GOT3 (cell line): ENCODE measurements around the gene KDM4B.

ENCODE experiments used
- DNase-seq: peaks from one replicate; lab custom pipeline; 2025; ENCODE audit warnings: mixed read lengths; lab: John Stamatoyannopoulos, UW

Gene KDM4B

DNA sequence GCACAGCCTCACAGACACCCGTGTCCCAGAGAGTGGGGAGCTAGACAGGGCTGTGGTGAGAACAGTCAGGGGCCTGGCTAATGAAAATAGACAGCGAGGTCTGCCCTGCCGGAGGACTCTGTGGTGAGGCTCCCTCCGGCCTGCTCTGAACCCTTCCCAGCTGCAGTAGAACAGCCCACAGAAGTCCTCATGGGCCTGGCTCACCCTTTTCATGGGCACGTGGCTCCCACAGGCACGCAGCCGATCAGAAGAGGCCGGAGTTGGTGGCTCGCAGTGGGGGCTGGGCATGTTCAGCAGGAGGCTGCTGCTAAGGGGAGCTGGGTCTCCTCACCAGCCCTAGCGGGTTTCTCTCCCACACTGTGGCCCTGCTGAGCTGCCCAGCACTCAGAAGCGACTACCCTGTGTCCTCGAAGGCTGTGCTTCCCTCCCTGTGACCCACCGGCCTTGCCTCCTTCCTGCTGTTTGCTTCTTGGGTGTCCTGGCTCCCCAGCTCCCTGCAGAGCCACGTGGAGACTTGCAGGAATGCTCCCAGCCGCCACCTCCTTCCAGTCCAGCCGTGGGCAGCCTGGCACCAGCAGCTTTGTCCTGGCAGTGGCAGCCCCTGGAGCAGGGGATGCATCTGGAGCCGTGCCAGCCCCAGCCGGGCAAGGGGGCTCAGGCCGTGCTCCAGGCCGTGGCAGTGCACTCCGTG lies 138.7 kb downstream of the KDM4B start:
- DNase-seq: no peak

GRCh38 chr19:5108123-5108596 lies 139.2 kb downstream of the KDM4B start:
- no peak for DNase-seq

GRCh38 chr19:5108866-5109265 lies 140.0 kb downstream of the KDM4B start:
- no peak for DNase-seq

DNA sequence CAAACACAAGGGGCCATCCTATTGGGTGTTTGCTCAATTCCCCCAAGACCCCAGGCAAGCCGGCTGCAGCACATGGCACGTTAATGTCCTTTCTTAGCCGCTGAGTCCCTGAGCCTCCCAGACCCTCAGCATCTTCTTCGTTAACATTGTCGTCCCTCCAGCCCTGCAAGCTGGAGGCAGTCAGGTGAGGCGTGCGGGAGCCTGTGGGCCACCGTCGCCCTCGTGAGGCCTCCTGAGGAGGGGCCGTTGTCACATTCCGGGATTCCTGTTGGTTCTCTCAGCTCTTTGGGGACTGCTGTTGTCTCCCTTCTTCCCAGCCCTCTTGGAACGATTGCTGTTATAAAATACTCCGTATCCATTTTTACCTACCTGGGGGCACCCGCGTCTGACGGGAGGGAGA lies 140.6 kb downstream of the KDM4B start:
- no peak for DNase-seq

DNA sequence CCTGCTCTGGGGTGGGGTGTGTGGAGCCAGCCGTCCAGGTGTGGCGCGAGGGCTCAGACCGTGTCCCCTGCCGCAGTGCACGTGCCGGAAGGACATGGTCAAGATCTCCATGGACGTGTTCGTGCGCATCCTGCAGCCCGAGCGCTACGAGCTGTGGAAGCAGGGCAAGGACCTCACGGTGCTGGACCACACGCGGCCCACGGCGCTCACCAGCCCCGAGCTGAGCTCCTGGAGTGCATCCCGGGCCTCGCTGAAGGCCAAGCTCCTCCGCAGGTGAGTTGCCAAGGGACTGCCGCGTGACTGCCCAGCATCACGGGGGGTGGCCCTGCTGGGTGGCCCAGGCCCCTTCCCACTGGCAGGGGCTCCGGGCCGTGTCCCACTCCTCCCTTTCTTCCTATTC lies 141.6 kb downstream of the KDM4B start:
- no peak for DNase-seq

DNA sequence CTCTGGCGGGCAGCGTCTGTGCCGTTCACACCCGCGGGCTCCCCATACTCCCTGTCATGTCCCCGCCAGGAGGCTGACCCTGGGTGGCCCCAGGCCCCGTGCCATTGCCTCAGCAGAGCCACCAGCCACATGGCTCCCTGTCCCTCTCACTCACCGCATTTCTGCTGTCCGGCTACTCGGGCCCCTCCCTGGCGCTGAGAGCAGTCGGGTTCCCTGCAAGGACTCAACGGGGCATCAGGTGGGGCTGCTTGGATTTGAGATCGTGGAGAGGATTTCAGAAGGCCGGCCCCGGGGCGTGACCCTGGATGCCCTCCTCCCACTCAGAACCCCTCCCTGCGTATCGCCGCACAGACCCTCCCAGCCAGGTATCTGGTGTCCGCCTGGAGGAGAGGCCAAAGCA lies 142.1 kb downstream of the KDM4B start:
- no peak for DNase-seq

- DNase-seq: no peak
Measured at GRCh38 chr19:5112175-5112574, 143.3 kb downstream of the KDM4B start.

DNA sequence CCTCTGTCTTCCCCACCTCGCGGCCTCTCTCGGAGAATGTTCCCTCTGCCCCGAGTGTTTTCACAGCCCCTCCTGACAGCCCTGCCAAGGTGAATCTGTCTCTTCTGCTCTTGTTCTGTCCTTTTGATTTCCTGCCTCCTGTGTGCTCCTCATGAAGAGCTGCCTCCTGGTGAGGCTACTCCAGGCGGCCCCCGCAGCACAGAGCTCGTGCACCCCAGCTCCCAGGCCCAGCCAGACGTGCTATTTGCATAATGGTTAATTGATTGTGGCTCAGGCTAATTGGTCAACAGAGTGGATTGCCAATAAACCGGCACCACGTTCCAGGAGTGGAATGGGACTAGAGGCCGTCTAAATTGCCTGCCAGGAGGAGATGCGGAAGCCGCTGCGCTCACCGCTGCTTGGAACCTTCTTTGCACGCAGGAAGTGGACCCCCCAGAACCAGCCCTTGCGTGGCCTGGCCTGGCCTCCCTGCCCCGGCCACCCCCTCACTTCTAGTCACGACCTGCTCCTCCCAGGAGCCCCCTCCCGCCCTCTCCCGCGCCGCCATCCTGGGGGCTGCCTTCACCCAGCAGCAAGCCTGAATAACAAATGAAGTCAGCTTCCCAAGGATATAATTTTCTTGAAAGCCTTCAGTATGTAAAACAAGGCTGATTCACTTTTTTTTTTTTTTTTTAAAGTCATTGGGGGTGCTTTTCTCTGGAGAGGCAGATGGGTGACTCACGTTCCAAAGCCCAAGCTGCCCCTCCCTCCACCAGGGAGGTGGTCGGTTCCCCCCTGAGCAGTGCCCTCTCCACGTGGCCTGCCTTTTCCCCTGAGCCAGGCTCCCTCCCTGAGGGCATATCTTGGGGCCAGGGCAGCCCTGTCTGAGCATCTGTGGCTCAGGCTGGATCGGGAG lies 144.0 kb downstream of the KDM4B start:
- no peak for DNase-seq

- no peak for DNase-seq
Measured at GRCh38 chr19:5113633-5114586, 145.0 kb downstream of the KDM4B start.

- no peak for DNase-seq
Measured at GRCh38 chr19:5114727-5115126, 145.8 kb downstream of the KDM4B start.

- no peak for DNase-seq
Measured at GRCh38 chr19:5115351-5115750, 146.4 kb downstream of the KDM4B start.

GRCh38 chr19:5115771-5116202 lies 146.9 kb downstream of the KDM4B start:
- no peak for DNase-seq

GRCh38 chr19:5116292-5116691 lies 147.4 kb downstream of the KDM4B start:
- no peak for DNase-seq

DNA sequence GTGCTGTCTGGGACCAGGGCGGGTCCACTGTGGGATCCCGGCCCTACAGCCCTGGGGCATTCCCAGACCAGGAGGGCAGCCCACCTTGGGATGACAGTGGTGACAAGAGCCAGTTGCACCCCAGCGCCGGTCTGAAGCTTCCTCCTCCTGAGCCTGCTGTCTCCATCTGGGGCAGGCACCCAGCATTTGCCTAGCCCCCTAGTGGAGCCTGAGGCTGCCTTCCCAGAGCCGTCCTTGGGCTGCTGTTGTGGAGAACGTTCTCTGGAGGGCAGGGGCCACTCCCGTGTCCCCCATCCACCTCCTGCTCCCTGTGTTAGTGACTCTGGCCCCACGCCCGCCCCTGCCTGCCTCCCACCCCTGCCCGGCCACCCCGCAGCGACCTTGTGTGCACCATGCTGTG lies 148.5 kb downstream of the KDM4B start:
- DNase-seq: no peak

DNA sequence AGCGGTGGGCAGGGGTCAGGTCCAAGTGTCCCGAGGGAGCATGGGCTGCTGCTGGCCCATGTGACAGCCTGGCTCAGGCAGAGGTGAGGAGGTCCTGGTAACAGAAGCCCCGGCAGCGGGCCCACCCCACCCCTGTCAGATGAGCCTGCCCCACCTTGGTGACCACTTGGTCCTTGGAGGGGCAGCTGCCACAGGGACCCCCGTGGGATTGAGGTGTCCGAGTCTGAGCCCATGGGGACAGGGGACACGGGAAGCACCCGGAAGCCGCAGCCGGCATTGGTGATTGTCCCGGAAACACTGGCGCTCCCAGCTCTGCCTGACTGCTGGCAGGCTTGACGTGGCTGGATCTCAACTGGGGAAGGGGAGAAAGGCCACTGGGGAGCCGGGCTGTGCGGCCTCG lies 149.1 kb downstream of the KDM4B start:
- no peak for DNase-seq

GRCh38 chr19:5119297-5119998 lies 150.5 kb downstream of the KDM4B start:
- no peak for DNase-seq

DNA sequence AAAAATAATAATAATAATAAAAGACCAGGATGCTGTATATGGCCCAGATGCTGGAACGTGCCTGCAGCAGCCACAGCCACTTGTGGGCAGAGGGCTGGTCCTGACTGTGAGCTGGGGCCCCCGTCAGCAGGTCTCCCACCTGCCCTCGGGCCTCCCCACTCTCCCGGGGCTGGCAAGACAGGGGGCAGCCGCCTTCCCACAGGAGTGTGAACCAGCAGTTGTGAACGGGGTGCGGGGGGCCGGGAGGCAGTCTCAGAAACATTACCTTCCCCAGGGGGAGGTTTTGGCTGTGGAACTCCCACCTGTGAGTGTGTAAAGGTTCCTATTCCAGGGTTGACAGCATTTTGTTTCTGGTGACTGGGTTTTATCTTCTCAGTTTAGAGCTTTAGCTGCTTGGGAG lies 151.4 kb downstream of the KDM4B start:
- no peak for DNase-seq

DNA sequence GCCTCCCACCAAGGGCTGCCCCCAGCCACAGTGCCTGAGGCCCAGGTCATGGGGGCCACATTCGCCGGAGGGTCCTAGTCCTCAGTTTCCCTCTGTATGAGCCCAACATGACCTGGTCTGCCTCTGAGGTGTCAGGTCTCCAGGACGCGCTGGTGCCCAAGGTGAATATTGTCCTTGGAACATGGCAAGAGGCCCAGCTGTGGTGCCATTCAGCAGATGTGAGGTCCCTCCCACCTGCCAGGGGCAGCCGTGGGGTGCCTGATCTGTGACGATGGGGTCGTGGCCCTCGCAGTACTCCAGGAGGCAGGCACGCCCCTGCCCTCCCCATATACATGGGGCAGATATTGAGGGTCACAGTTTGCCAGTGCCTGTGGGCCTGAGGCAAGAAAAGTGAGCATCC lies 151.9 kb downstream of the KDM4B start:
- DNase-seq: no peak

DNA sequence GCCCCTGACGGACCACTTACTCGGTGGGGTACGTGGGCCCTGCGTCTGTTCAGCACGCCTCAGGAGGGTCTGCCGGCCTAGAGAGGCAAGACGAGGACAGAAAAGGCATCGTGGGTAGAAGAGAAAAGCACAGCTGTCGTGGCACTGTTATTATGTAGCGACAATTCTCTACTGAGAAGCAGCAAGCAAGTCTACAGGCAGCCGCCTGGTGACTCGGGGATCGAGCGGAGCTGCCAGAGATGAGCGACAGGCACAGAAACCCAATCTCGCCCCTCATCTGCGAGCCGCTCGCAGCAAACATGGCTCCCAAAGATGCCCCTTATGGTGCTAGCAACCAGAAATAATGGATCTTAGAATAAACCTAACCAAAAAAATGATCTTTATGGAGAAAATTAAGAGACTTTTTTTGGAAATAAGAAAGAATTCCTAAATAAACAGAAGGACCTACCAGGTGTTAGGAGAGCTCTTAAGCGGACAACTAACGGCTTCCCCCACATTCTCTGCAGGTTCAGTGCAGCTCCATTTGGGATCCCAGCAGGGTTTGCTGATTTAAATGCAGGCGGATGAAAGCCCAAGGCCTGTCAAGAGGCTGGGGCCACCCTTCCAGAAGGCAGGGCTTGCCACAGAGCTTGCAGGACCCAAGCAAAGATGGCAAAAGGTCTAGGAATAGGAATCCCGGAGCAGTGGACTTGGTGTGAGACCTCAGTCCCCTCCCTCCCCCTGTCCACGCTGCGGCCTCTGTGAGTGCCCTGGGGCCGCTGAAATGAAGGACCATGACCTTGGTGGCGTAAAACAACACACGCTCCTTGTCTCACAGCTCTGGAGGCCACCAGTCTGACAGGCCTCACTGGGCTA lies 152.6 kb downstream of the KDM4B start:
- DNase-seq: no peak

DNA sequence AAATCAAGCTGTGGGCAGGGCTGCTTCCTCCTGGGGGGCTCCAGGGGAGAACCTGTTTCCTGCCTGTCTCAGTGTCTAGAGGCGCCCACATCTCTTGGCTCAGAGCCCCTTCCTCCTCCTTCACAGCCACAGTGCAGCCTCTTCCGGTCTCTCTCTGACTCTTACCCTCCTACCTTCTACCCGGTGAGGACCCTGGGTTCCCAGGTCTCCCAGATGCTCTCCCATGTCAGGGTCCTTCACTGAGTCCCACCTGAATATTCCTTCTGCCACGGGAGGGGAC lies 153.1 kb downstream of the KDM4B start:
- no peak for DNase-seq
